ENCODE data around the gene SF1.

SF1 gene

GRCh38 chr11:64757549-64758329, 20.6 kb downstream of the SF1 start:
- H3K14ac ChIP-seq (ENCODE audit: low read length) = no peak overlapping the region
- WGBS, 2 donors (ENCODE audit: extremely low coverage in 2 of 2, insufficient read length in 2 of 2, insufficient replicate concordance in 1 of 2) = no CpG with 5 or more reads among the region's 19 CpGs

GRCh38 chr11:64755681-64756361, 22.5 kb downstream of the SF1 start:
- Histone ChIP-seq H4K8ac (ENCODE audit: low read depth, low read length) (no peak overlapping the region), H3K23ac (ENCODE audit: low read depth, low read length, poor library complexity) (no peak overlapping the region), H3K9ac (ENCODE audit: low read depth, low read length, poor library complexity) (no peak overlapping the region), H3K4me1 (ENCODE audit: control insufficient read depth in 2 of 2, insufficient read depth in 1 of 2, low read depth in 1 of 2, low read length in 2 of 2) (peaks cover 19 to 37% of the 10 kb centered on the region in 2 donors), H2BK120ac (ENCODE audit: low read depth, low read length) (no peak overlapping the region), H3K4ac (ENCODE audit: low read length) (no peak overlapping the region), H3K27ac (replicated peaks; ENCODE audit: low read length) (no peak overlapping the region), H2AK5ac (ENCODE audit: low read depth, low read length) (peak overlapping the region; percentile 48), H3K18ac (ENCODE audit: low read length) (no peak overlapping the region), H2BK12ac (ENCODE audit: low read length) (no peak overlapping the region), H3K79me1 (ENCODE audit: low read depth, low read length) (peaks cover 4% of the 10 kb centered on the region), H2AFZ (ENCODE audit: low read length) (no peak overlapping the region), H2BK15ac (ENCODE audit: low read length) (no peak overlapping the region), H3K4me2 (ENCODE audit: insufficient read depth, low read length, poor library complexity, severe bottlenecking) (no peak overlapping the region), H3K36me3 (replicated peaks in 1 of 2; ENCODE audit: control insufficient read depth in 2 of 2, insufficient read depth in 2 of 2, low read length in 2 of 2) (peaks cover 0 to 1% of the 10 kb centered on the region in 2 donors), H3K14ac (ENCODE audit: low read length) (no peak overlapping the region), H3K4me3 (ENCODE audit: low read length in 2 of 2) (no peak overlapping the region), H3K27me3 (ENCODE audit: control insufficient read depth in 3 of 3, insufficient read depth in 3 of 3, low read depth in 1 of 3, low read length in 3 of 3) (no peaks in the 10 kb centered on the region), H2BK5ac (ENCODE audit: low read length) (peak overlapping the region; percentile 55), H3K9me3 (replicated peaks in 1 of 2; ENCODE audit: control insufficient read depth in 2 of 2, insufficient read depth in 1 of 2, low read depth in 1 of 2, low read length in 2 of 2) (no peaks in the 10 kb centered on the region), H4K91ac (ENCODE audit: low read depth, low read length, poor library complexity) (no peak overlapping the region)
- no CpG with 5 or more reads among the region's 13 CpGs for WGBS, 2 donors (ENCODE audit: extremely low coverage in 2 of 2, insufficient read length in 2 of 2, insufficient replicate concordance in 1 of 2)
- no peak for DNase-seq (ENCODE audit: low spot score)

More at GRCh38 chr11:64757549-64758329, 20.6 kb downstream of the SF1 start:
- peaks cover 4% of the 10 kb centered on the region for H3K79me1 ChIP-seq (ENCODE audit: low read depth, low read length)
- no peaks in the 10 kb centered on the region for H3K27me3 ChIP-seq (ENCODE audit: control insufficient read depth in 3 of 3, insufficient read depth in 3 of 3, low read depth in 1 of 3, low read length in 3 of 3)
- H3K4me1 ChIP-seq (ENCODE audit: control insufficient read depth in 2 of 2, insufficient read depth in 1 of 2, low read depth in 1 of 2, low read length in 2 of 2) = peaks cover 24 to 42% of the 10 kb centered on the region in 2 donors
- no peak overlapping the region for H2BK12ac ChIP-seq (ENCODE audit: low read length)
- no peak overlapping the region for H3K4me2 ChIP-seq (ENCODE audit: insufficient read depth, low read length, poor library complexity, severe bottlenecking)
- peak overlapping the region; percentile 34 for H3K18ac ChIP-seq (ENCODE audit: low read length)
- H3K4me3 ChIP-seq (ENCODE audit: low read length in 2 of 2) = no peak overlapping the region
- H2BK15ac ChIP-seq (ENCODE audit: low read length) = no peak overlapping the region
- H3K36me3 ChIP-seq (replicated peaks in 1 of 2; ENCODE audit: control insufficient read depth in 2 of 2, insufficient read depth in 2 of 2, low read length in 2 of 2) = peaks cover 2 to 8% of the 10 kb centered on the region in 2 donors
- DNase-seq (ENCODE audit: low spot score) = no peak
- no peaks in the 10 kb centered on the region for H3K9me3 ChIP-seq (replicated peaks in 1 of 2; ENCODE audit: control insufficient read depth in 2 of 2, insufficient read depth in 1 of 2, low read depth in 1 of 2, low read length in 2 of 2)
- H3K9ac ChIP-seq (ENCODE audit: low read depth, low read length, poor library complexity) = peak overlapping the region; percentile 51
- H3K23ac ChIP-seq (ENCODE audit: low read depth, low read length, poor library complexity) = peak overlapping the region; percentile 56
- H2BK120ac ChIP-seq (ENCODE audit: low read depth, low read length) = no peak overlapping the region
- H2AFZ ChIP-seq (ENCODE audit: low read length) = no peak overlapping the region
- H2BK5ac ChIP-seq (ENCODE audit: low read length) = peak overlapping the region; percentile 77
- H3K4ac ChIP-seq (ENCODE audit: low read length) = no peak overlapping the region
- H2AK5ac ChIP-seq (ENCODE audit: low read depth, low read length) = peak overlapping the region; percentile 48
- H3K27ac ChIP-seq (replicated peaks; ENCODE audit: low read length) = no peak overlapping the region
- no peak overlapping the region for H4K8ac ChIP-seq (ENCODE audit: low read depth, low read length)
- H4K91ac ChIP-seq (ENCODE audit: low read depth, low read length, poor library complexity) = no peak overlapping the region

- peaks cover 4% of the 10 kb centered on the region for H3K79me1 ChIP-seq (ENCODE audit: low read depth, low read length)
- DNase-seq (ENCODE audit: low spot score) = no peak
- H2BK15ac ChIP-seq (ENCODE audit: low read length) = no peak overlapping the region
- no peak overlapping the region for H3K4me3 ChIP-seq (ENCODE audit: low read length in 2 of 2)
- H3K4ac ChIP-seq (ENCODE audit: low read length) = peak overlapping the region; percentile 61
- no peak overlapping the region for H3K27ac ChIP-seq (replicated peaks; ENCODE audit: low read length)
- peak overlapping the region; percentile 55 for H2BK5ac ChIP-seq (ENCODE audit: low read length)
- H2BK120ac ChIP-seq (ENCODE audit: low read depth, low read length) = no peak overlapping the region
- H3K14ac ChIP-seq (ENCODE audit: low read length) = no peak overlapping the region
- H3K27me3 ChIP-seq (ENCODE audit: control insufficient read depth in 3 of 3, insufficient read depth in 3 of 3, low read depth in 1 of 3, low read length in 3 of 3) = no peaks in the 10 kb centered on the region
- no peaks in the 10 kb centered on the region for H3K9me3 ChIP-seq (replicated peaks in 1 of 2; ENCODE audit: control insufficient read depth in 2 of 2, insufficient read depth in 1 of 2, low read depth in 1 of 2, low read length in 2 of 2)
- peaks cover 11 to 30% of the 10 kb centered on the region in 2 donors for H3K4me1 ChIP-seq (ENCODE audit: control insufficient read depth in 2 of 2, insufficient read depth in 1 of 2, low read depth in 1 of 2, low read length in 2 of 2)
- no peak overlapping the region for H4K8ac ChIP-seq (ENCODE audit: low read depth, low read length)
- H2AFZ ChIP-seq (ENCODE audit: low read length) = no peak overlapping the region
- peak overlapping the region; percentile 33 for H2AK5ac ChIP-seq (ENCODE audit: low read depth, low read length)
- no CpG with 5 or more reads among the region's 21 CpGs for WGBS, 2 donors (ENCODE audit: extremely low coverage in 2 of 2, insufficient read length in 2 of 2, insufficient replicate concordance in 1 of 2)
- peak overlapping the region; percentile 40 for H3K18ac ChIP-seq (ENCODE audit: low read length)
- no peak overlapping the region for H3K4me2 ChIP-seq (ENCODE audit: insufficient read depth, low read length, poor library complexity, severe bottlenecking)
- H2BK12ac ChIP-seq (ENCODE audit: low read length) = no peak overlapping the region
- no peaks in the 10 kb centered on the region for H3K36me3 ChIP-seq (replicated peaks in 1 of 2; ENCODE audit: control insufficient read depth in 2 of 2, insufficient read depth in 2 of 2, low read length in 2 of 2)
- peak overlapping the region; percentile 8 for H3K23ac ChIP-seq (ENCODE audit: low read depth, low read length, poor library complexity)
- no peak overlapping the region for H3K9ac ChIP-seq (ENCODE audit: low read depth, low read length, poor library complexity)
- no peak overlapping the region for H4K91ac ChIP-seq (ENCODE audit: low read depth, low read length, poor library complexity)
Measured at GRCh38 chr11:64754919-64755662, 23.3 kb downstream of the SF1 start.
